ENCODE data around the gene OBSCN. TPM values are rescaled to one million over a fixed set of nuclear protein-coding genes. Genes with fewer than 3 reads are reported as not detected.

Gene OBSCN
- total and polyA plus RNA-seq, 2 of the 13 experiments (the other 11 are each of a cell fraction or from before 2014, with no cell fraction given) = 0.20 TPM

- no TSS peak for BruUV-seq (replicated peaks)
- CTCF ChIA-PET (ENCODE audit: low intra/inter-chr PET ratio, low total read pairs) = no interaction called here
Observed at GRCh38 chr1:228207381-228207810, 448 bp upstream of the OBSCN start.

More at GRCh38 chr1:228207381-228207810, 448 bp upstream of the OBSCN start:
- Histone ChIP-seq H4K20me1 (ENCODE audit: insufficient read depth, low read length) (no peaks in the 10 kb centered on the region), H3K36me3 (replicated peaks in 1 of 2; ENCODE audit: control insufficient read depth in 1 of 2, insufficient read depth in 2 of 2, low read length in 2 of 2) (no peaks in the 10 kb centered on the region), H3K9me3 (ENCODE audit: low read length) (no peaks in the 10 kb centered on the region), H3K4me3 (replicated peaks in 1 of 3; ENCODE audit: insufficient read depth in 1 of 3, low read depth in 2 of 3, low read length in 3 of 3) (no peak overlapping the region), H3K4me2 (ENCODE audit: low read depth, low read length) (no peak overlapping the region), H3K4me1 (ENCODE audit: insufficient read depth, low read length) (no peaks in the 10 kb centered on the region), H3K79me2 (ENCODE audit: insufficient read depth, low read length) (no peaks in the 10 kb centered on the region), H3K27ac (ENCODE audit: extremely low read length, insufficient read depth, low read length) (no peak overlapping the region), H2AFZ (ENCODE audit: low read length) (no peak overlapping the region), H3K9ac (ENCODE audit: insufficient read depth, low read depth, low read length) (no peak overlapping the region), H3K27me3 (ENCODE audit: control insufficient read depth in 1 of 2, insufficient read depth in 2 of 2, low read length in 2 of 2) (peaks cover 4 to 36% of the 10 kb centered on the region in 2 experiments; a peak in 4 of 5 replicates)
- WGBS (ENCODE audit: low lambda C conversion rate) = 67% methylated on average over 3 of the region's 8 CpGs
- in situ Hi-C loops (cut with HindIII; ENCODE audit: extremely low pct_ligation_motif_present, low pct_unique_long_range_greater_than_20kb) (no loop called here), intact Hi-C loops (cut with micrococcal nuclease; ENCODE audit: unreplicated experiment) (no loop called here)
- TF ChIP-seq, protein P1, sequence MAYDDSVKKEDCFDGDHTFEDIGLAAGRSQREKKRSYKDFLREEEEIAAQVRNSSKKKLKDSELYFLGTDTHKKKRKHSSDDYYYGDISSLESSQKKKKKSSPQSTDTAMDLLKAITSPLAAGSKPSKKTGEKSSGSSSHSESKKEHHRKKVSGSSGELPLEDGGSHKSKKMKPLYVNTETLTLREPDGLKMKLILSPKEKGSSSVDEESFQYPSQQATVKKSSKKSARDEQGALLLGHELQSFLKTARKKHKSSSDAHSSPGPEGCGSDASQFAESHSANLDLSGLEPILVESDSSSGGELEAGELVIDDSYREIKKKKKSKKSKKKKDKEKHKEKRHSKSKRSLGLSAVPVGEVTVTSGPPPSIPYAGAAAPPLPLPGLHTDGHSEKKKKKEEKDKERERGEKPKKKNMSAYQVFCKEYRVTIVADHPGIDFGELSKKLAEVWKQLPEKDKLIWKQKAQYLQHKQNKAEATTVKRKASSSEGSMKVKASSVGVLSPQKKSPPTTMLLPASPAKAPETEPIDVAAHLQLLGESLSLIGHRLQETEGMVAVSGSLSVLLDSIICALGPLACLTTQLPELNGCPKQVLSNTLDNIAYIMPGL (CRISPR knock-in tag; IDR thresholded peaks at IDR 0.05; ENCODE audit: borderline replicate concordance in 1 of 2, low read depth in 1 of 2) = no peak
- TF ChIP-seq UBTF (CRISPR knock-in tag; IDR thresholded peaks at IDR 0.05) (no peak), ZNF850 (CRISPR knock-in tag; conservative IDR thresholded peaks at IDR 0.05) (no peak), PHF5A (CRISPR knock-in tag; IDR thresholded peaks at IDR 0.05; ENCODE audit: low read depth, unreplicated experiment) (no peak), GRHL1 (CRISPR knock-in tag; conservative IDR thresholded peaks at IDR 0.05) (no peak), CSRNP2 (CRISPR knock-in tag; conservative IDR thresholded peaks at IDR 0.05; ENCODE audit: low read depth) (no peak), CEBPZ (IDR thresholded peaks at IDR 0.05; ENCODE audit: low read length) (no peak), FOXC1 (CRISPR knock-in tag; IDR thresholded peaks at IDR 0.05; ENCODE audit: borderline replicate concordance) (no peak), ZNF644 (CRISPR knock-in tag; IDR thresholded peaks at IDR 0.05; ENCODE audit: low read depth) (no peak)
- no peak for ATAC-seq
- no peak for DNase-seq (ENCODE audit: low spot score)
- POLR2A ChIA-PET = no interaction called here
- FAIRE-seq = no peak
